ENCODE data around the gene SNX32. TPM values are rescaled to one million over a fixed set of nuclear protein-coding genes. Genes with fewer than 3 reads are reported as not detected.

SNX32 gene
- total and polyA plus RNA-seq, 4 experiments from 2014 or later: 0.42 to 0.93 (median 0.66) TPM

- no peak overlapping the region for H3K4me3 Mint-ChIP-seq
- Histone ChIP-seq H3K4me1 (ENCODE audit: insufficient read depth, low read length) (peaks cover 26% of the 10 kb centered on the region), H3K36me3 (ENCODE audit: insufficient read depth, low read length) (peaks cover 45% of the 10 kb centered on the region), H3K27ac (ENCODE audit: low read depth, low read length) (no peak overlapping the region), H3K4me3 (ENCODE audit: low read length in 2 of 2) (no peak overlapping the region), H3K27me3 (ENCODE audit: insufficient read depth, low read length) (no peaks in the 10 kb centered on the region), H3K9me3 (ENCODE audit: control insufficient read depth in 1 of 2, low read length in 2 of 2) (no peaks in the 10 kb centered on the region)
- peaks cover 18 to 50% of the 10 kb centered on the region in 2 donors for H3K36me3 Mint-ChIP-seq
- peaks cover 8 to 35% (median 17%) of the 10 kb centered on the region in 4 donors for H3K4me1 Mint-ChIP-seq
- H3K9me3 Mint-ChIP-seq: no peaks in the 10 kb centered on the region
- DNase-seq: no peak
- no peaks in the 10 kb centered on the region for H3K27me3 Mint-ChIP-seq
- CTCF ChIA-PET (ENCODE audit: partially characterized antibody): interaction anchor here (11.0 kb wide), 1 partner anchor 23 kb away, joined by 281 read pairs; the partner anchor contains the start of genes CCDC85B and FIBP
- POLR2A ChIA-PET (ENCODE audit: partially characterized antibody): interaction anchor here (0.5 to 8.5 kb wide), 3 partner anchors 10 to 420 kb away, joined by 3 to 435 read pairs (median 11); partner anchors contain the start of genes CCDC85B, CTSW and FIBP
- intact Hi-C loops (cut with micrococcal nuclease): no loop called here
- H3K27ac Mint-ChIP-seq: peak overlapping the region in 2 of 7 donors; percentile 77 to 84
These were observed 30.3 kb downstream of the SNX32 start for GRCh38 chr11:65863889-65864705.

- peaks cover 45% of the 10 kb centered on the region for H3K36me3 ChIP-seq (ENCODE audit: insufficient read depth, low read length)
- no peak overlapping the region for H3K4me3 ChIP-seq (ENCODE audit: low read length in 2 of 2)
- H3K27ac ChIP-seq (ENCODE audit: low read depth, low read length): no peak overlapping the region
- H3K4me1 ChIP-seq (ENCODE audit: insufficient read depth, low read length): peaks cover 21% of the 10 kb centered on the region
- Mint-ChIP-seq H3K27ac (peak overlapping the region in 1 of 7 donors; percentile 47), H3K27me3 (no peaks in the 10 kb centered on the region), H3K4me1 (peaks cover 7 to 35% (median 17%) of the 10 kb centered on the region in 4 donors), H3K36me3 (peaks cover 18 to 47% of the 10 kb centered on the region in 2 donors), H3K4me3 (no peak overlapping the region), H3K9me3 (no peaks in the 10 kb centered on the region)
- H3K27me3 ChIP-seq (ENCODE audit: insufficient read depth, low read length): no peaks in the 10 kb centered on the region
- CTCF ChIA-PET (ENCODE audit: partially characterized antibody): interaction anchor here (11.0 kb wide), 1 partner anchor 23 kb away, joined by 281 read pairs; the partner anchor contains the start of genes CCDC85B and FIBP
- DNase-seq: no peak
- H3K9me3 ChIP-seq (ENCODE audit: control insufficient read depth in 1 of 2, low read length in 2 of 2): no peaks in the 10 kb centered on the region
- intact Hi-C loops (cut with micrococcal nuclease): no loop called here
- POLR2A ChIA-PET (ENCODE audit: partially characterized antibody): interaction anchor here (2.8 to 8.5 kb wide), 2 partner anchors 9 to 21 kb away, joined by 11 to 435 read pairs; partner anchors contain the start of genes CCDC85B, CTSW and FIBP
These were observed 31.1 kb downstream of the SNX32 start for GRCh38 chr11:65864706-65865471.

GRCh38 chr11:65865550-65866172, 31.9 kb downstream of the SNX32 start:
- no peaks in the 10 kb centered on the region for H3K9me3 Mint-ChIP-seq
- Histone ChIP-seq H3K4me1 (ENCODE audit: insufficient read depth, low read length) (peaks cover 20% of the 10 kb centered on the region), H3K36me3 (ENCODE audit: insufficient read depth, low read length) (peaks cover 45% of the 10 kb centered on the region), H3K9me3 (ENCODE audit: control insufficient read depth in 1 of 2, low read length in 2 of 2) (no peaks in the 10 kb centered on the region), H3K4me3 (ENCODE audit: low read length in 2 of 2) (no peak overlapping the region), H3K27ac (ENCODE audit: low read depth, low read length) (no peak overlapping the region), H3K27me3 (ENCODE audit: insufficient read depth, low read length) (no peaks in the 10 kb centered on the region)
- intact Hi-C loops (cut with micrococcal nuclease): no loop called here
- ChIA-PET CTCF (ENCODE audit: partially characterized antibody) (interaction anchor here (1.9 kb wide), 1 partner anchor 19 kb away, joined by 5 read pairs; no protein-coding TSS in a partner anchor), POLR2A (ENCODE audit: partially characterized antibody) (interaction anchor here (1.0 kb wide), 1 partner anchor 250 kb away, joined by 3 read pairs; the partner anchor contains the start of gene PCNX3)
- H3K4me3 Mint-ChIP-seq: no peak overlapping the region
- no peaks in the 10 kb centered on the region for H3K27me3 Mint-ChIP-seq
- H3K4me1 Mint-ChIP-seq: peaks cover 6 to 35% (median 18%) of the 10 kb centered on the region in 4 donors
- DNase-seq: no peak
- H3K27ac Mint-ChIP-seq: no peak overlapping the region
- peaks cover 18 to 43% of the 10 kb centered on the region in 2 donors for H3K36me3 Mint-ChIP-seq

GRCh38 chr11:65866509-65867283, 32.9 kb downstream of the SNX32 start:
- Mint-ChIP-seq H3K27ac (no peak overlapping the region), H3K4me1 (peaks cover 6 to 34% (median 17%) of the 10 kb centered on the region in 4 donors), H3K36me3 (peaks cover 18 to 35% of the 10 kb centered on the region in 2 donors), H3K9me3 (no peaks in the 10 kb centered on the region), H3K4me3 (no peak overlapping the region), H3K27me3 (no peaks in the 10 kb centered on the region)
- H3K9me3 ChIP-seq (ENCODE audit: control insufficient read depth in 1 of 2, low read length in 2 of 2): no peaks in the 10 kb centered on the region
- DNase-seq: no peak
- no peaks in the 10 kb centered on the region for H3K27me3 ChIP-seq (ENCODE audit: insufficient read depth, low read length)
- peaks cover 16% of the 10 kb centered on the region for H3K4me1 ChIP-seq (ENCODE audit: insufficient read depth, low read length)
- H3K36me3 ChIP-seq (ENCODE audit: insufficient read depth, low read length): peaks cover 45% of the 10 kb centered on the region
- H3K27ac ChIP-seq (ENCODE audit: low read depth, low read length): no peak overlapping the region
- intact Hi-C loops (cut with micrococcal nuclease): no loop called here
- no peak overlapping the region for H3K4me3 ChIP-seq (ENCODE audit: low read length in 2 of 2)
- ChIA-PET POLR2A (ENCODE audit: partially characterized antibody) (interaction anchor here (1.0 to 11.3 kb wide), 3 partner anchors 8 to 251 kb away, joined by 3 to 222 read pairs (median 5); partner anchors contain the start of genes CFL1, FIBP, MUS81 and PCNX3), CTCF (ENCODE audit: partially characterized antibody) (interaction anchor here (1.9 kb wide), 1 partner anchor 18 kb away, joined by 5 read pairs; no protein-coding TSS in a partner anchor)

GRCh38 chr11:65867284-65868071, 33.7 kb downstream of the SNX32 start:
- Histone ChIP-seq H3K4me1 (ENCODE audit: insufficient read depth, low read length) (peaks cover 8% of the 10 kb centered on the region), H3K27ac (ENCODE audit: low read depth, low read length) (no peak overlapping the region), H3K4me3 (ENCODE audit: low read length in 2 of 2) (no peak overlapping the region), H3K9me3 (ENCODE audit: control insufficient read depth in 1 of 2, low read length in 2 of 2) (no peaks in the 10 kb centered on the region), H3K36me3 (ENCODE audit: insufficient read depth, low read length) (peaks cover 37% of the 10 kb centered on the region), H3K27me3 (ENCODE audit: insufficient read depth, low read length) (no peaks in the 10 kb centered on the region)
- ChIA-PET CTCF (ENCODE audit: partially characterized antibody) (interaction anchor here (1.8 to 2.4 kb wide), 3 partner anchors 8 to 18 kb away, joined by 5 to 20 read pairs (median 13); partner anchors contain the start of gene MUS81), POLR2A (ENCODE audit: partially characterized antibody) (interaction anchor here (1.3 to 11.3 kb wide), 4 partner anchors 8 to 23 kb away, joined by 5 to 222 read pairs (median 10); partner anchors contain the start of genes CCDC85B, CFL1, FIBP and MUS81)
- no peaks in the 10 kb centered on the region for H3K27me3 Mint-ChIP-seq
- H3K4me1 Mint-ChIP-seq: peaks cover 6 to 32% (median 18%) of the 10 kb centered on the region in 4 donors
- no peak overlapping the region for H3K4me3 Mint-ChIP-seq
- H3K27ac Mint-ChIP-seq: peak overlapping the region in 1 of 7 donors; percentile 46
- H3K9me3 Mint-ChIP-seq: no peaks in the 10 kb centered on the region
- DNase-seq: no peak
- intact Hi-C loops (cut with micrococcal nuclease): no loop called here
- peaks cover 16 to 33% of the 10 kb centered on the region in 2 donors for H3K36me3 Mint-ChIP-seq
